HFF-Myc (cell line): ENCODE data around the gene MRPL36.

Experiments used
- DNase-seq: peaks from one replicate; pipeline ENCODE4 v3.0.0-alpha.2; 2011; ENCODE audit warnings: low read depth; ENCODE audit errors: extremely low read depth
- H3K4me3 ChIP-seq: replicated peaks from 2 replicates; pipeline ENCODE4 v1.5.1; 2011; ENCODE audit warnings: low read depth, mild to moderate bottlenecking, control low read depth, low read length
- CTCF ChIP-seq: IDR thresholded peaks from 2 replicates; pipeline ENCODE4 v1.5.1; 2012; ENCODE audit warnings: mild to moderate bottlenecking, low read depth, low read length, control low read depth; ENCODE audit errors: missing control alignments

Gene MRPL36

GRCh38 chr5:1785062-1785461 is 14.6 kb downstream of the MRPL36 start:
- no peak for DNase-seq
- no peak for TF ChIP-seq CTCF
- no peak overlapping the region for H3K4me3 ChIP-seq

GRCh38 chr5:1784197-1785050 is 15.2 kb downstream of the MRPL36 start:
- TF ChIP-seq CTCF = no peak
- DNase-seq = no peak
- H3K4me3 ChIP-seq = no peak overlapping the region

- DNase-seq = no peak
- H3K4me3 ChIP-seq = no peak overlapping the region
- no peak for TF ChIP-seq CTCF
These were observed 16.5 kb downstream of the MRPL36 start for GRCh38 chr5:1783216-1783554.

- no peak for DNase-seq
- no peak overlapping the region for H3K4me3 ChIP-seq
- TF ChIP-seq CTCF = no peak
These were observed 17.0 kb downstream of the MRPL36 start for GRCh38 chr5:1782385-1783215.

GRCh38 chr5:1781726-1782384 is 17.8 kb downstream of the MRPL36 start:
- no peak for DNase-seq
- TF ChIP-seq CTCF = no peak
- no peak overlapping the region for H3K4me3 ChIP-seq

GRCh38 chr5:1781107-1781506 is 18.5 kb downstream of the MRPL36 start:
- H3K4me3 ChIP-seq = no peak overlapping the region
- TF ChIP-seq CTCF = no peak
- no peak for DNase-seq
